NCI-H1417 treated with DMSO at 0.1 percent for 48 hours (cell line): Measurements from ENCODE around the gene PCDHGA11.
"Not testable (repeated sequence)": the region's sequence is repeated elsewhere in the genome, so short reads cannot be mapped to it uniquely, and the experiment has no call there.

Experiments
- DNase-seq: peaks from one replicate; lab custom pipeline; 2025; lab: John Stamatoyannopoulos, UW

The PCDHGA11 gene

DNA sequence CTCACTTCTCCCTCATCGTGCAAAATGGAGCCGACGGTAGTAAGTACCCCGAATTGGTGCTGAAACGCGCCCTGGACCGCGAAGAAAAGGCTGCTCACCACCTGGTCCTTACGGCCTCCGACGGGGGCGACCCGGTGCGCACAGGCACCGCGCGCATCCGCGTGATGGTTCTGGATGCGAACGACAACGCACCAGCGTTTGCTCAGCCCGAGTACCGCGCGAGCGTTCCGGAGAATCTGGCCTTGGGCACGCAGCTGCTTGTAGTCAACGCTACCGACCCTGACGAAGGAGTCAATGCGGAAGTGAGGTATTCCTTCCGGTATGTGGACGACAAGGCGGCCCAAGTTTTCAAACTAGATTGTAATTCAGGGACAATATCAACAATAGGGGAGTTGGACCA, 10.4 kb downstream of the PCDHGA11 start:
- no peak for DNase-seq

- DNase-seq: not testable (repeated sequence)
Observed at GRCh38 chr5:141432308-141432707, 11.5 kb downstream of the PCDHGA11 start.

DNA sequence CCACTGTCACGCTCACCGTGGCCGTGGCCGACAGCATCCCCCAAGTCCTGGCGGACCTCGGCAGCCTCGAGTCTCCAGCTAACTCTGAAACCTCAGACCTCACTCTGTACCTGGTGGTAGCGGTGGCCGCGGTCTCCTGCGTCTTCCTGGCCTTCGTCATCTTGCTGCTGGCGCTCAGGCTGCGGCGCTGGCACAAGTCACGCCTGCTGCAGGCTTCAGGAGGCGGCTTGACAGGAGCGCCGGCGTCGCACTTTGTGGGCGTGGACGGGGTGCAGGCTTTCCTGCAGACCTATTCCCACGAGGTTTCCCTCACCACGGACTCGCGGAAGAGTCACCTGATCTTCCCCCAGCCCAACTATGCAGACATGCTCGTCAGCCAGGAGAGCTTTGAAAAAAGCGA, 11.9 kb downstream of the PCDHGA11 start:
- DNase-seq: not testable (repeated sequence)

DNA sequence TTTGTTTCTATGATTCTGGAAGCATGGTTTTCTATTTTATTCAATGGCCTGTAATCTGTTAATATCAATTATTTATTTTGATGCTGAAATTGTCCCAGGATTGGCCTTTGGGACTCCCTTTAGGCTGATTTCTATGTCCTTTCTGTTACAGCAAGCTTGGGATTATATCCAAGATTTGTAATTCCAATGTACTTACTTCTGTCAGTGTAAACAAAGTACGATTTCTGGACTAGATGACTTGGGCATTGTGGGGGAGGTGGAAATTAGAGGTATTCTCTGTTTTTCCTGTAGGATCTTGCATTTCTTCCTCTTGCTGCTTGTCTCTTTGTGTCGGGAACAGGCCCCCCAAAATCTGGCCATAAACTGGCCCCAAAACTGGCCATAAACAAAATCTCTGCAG, 13.2 kb downstream of the PCDHGA11 start:
- no peak for DNase-seq

DNA sequence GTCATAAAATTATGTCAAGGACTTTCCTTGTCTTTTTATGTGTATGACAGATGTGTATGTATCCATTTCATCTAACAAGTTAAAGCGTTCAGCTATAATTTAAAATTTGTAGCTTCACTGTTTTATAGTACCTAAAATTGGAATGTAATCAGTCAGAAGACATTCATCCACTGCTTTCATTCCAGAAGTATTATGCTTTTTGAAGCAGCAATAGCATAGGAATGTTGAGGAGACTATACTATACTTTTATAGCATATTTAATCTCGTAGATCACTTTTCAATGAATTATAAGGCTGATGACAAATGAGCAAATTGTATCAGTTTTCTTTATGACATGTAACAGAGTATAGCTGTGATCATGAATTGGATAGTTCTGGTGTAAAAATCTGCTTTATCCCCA, 16.4 kb downstream of the PCDHGA11 start:
- DNase-seq: no peak

GRCh38 chr5:141439411-141440141, 18.7 kb downstream of the PCDHGA11 start:
- no peak for DNase-seq

- no peak for DNase-seq
Observed at GRCh38 chr5:141440341-141440740, 19.5 kb downstream of the PCDHGA11 start.

DNA sequence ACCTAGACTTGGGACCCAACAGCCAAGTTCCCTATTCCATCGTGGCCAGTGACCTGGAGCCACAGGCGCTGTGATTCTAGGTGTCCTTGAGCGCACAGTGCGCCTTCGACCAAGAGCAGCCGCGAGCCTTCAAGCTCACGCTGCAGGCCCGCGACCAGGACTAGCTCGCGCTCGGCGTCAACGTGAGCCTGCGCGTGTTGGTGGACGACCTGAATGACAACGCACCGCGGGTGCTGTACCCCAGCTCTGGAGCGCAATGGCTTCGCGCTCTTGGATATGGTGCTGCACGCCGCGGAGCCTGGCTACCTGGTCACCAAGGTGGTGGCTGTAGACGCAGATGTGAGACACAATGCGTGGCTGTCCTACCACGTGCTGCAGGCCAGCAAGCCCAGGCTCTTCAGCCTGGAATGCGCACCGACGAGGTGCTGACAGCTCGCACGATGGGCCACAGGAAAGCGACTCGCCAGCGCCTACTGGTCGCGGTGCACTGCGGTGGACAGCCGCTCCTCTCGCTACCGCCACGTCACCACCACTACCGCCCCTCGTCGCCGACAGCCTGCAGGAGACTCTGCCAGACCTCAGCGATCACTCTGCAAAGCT, 20.8 kb downstream of the PCDHGA11 start:
- DNase-seq: no peak

GRCh38 chr5:141465351-141465750, 44.5 kb downstream of the PCDHGA11 start:
- no peak for DNase-seq
